Keratinocyte (primary cell): ENCODE measurements around the gene SOHLH2. TPM values are rescaled to one million over a fixed set of nuclear protein-coding genes. Genes with fewer than 3 reads are reported as not detected.

ENCODE experiments used
- DNase-seq: peaks from one replicate; pipeline ENCODE4 v3.0.0-alpha.2; 2011; ENCODE audit warnings: low read depth, missing footprints, low spot score
- FAIRE-seq: peaks from 2 replicates; lab custom pipeline; 2011; peaks lifted over from hg19 to GRCh38; lab: Jason Lieb, UNC
- H2AFZ ChIP-seq: 2 replicates; pipeline ENCODE4 v1.6.0; 2012; ENCODE audit warnings: low read length, control low read depth, inconsistent platforms; ENCODE audit not compliant: control insufficient read depth
- H3K27ac ChIP-seq: 2 replicates; pipeline ENCODE4 v1.5.1; 2011; ENCODE audit warnings: low read length; ENCODE audit not compliant: control insufficient read depth, insufficient read depth
- H3K27me3 ChIP-seq: 3 replicates; pipeline ENCODE4 v1.6.0; 2011; ENCODE audit warnings: low read length; ENCODE audit not compliant: control insufficient read depth, insufficient read depth; ENCODE audit errors: extremely low read depth
- H3K36me3 ChIP-seq, 2 experiments: 2 replicates in 1 of 2; 3 replicates in 1 of 2; pipeline ENCODE4 v1.5.1; 2011; ENCODE audit warnings: low read length in 2 of 2, mild to moderate bottlenecking in 1 of 2; ENCODE audit not compliant: control insufficient read depth in 2 of 2, insufficient read depth in 2 of 2; ENCODE audit errors: extremely low read depth in 1 of 2
- H3K4me1 ChIP-seq: 3 replicates; pipeline ENCODE4 v1.5.1; 2011; ENCODE audit warnings: low read length; ENCODE audit not compliant: control insufficient read depth, insufficient read depth; ENCODE audit errors: extremely low read depth
- H3K4me2 ChIP-seq: 3 replicates; pipeline ENCODE4 v1.6.0; 2011; ENCODE audit warnings: low read depth, low read length; ENCODE audit not compliant: control insufficient read depth, insufficient read depth; ENCODE audit errors: extremely low read depth
- H3K4me3 ChIP-seq, 3 experiments: fragments of 200-600 bp in 1 of 3; sonication (generic) in 1 of 3; 2 replicates in 2 of 3; 3 replicates in 1 of 3; pipeline ENCODE4 v1.5.1; 2011 to 2016; ENCODE audit warnings: low read length in 3 of 3, mild to moderate bottlenecking in 3 of 3, control low read depth in 2 of 3, inconsistent platforms in 1 of 3, low read depth in 1 of 3, mixed read lengths in 1 of 3, mixed run types in 1 of 3, moderate library complexity in 1 of 3; ENCODE audit not compliant: control insufficient read depth in 2 of 3, insufficient read depth in 2 of 3; ENCODE audit errors: extremely low read depth in 1 of 3
- H3K79me2 ChIP-seq: 2 replicates; pipeline ENCODE4 v1.6.0; 2012; ENCODE audit warnings: low read length; ENCODE audit not compliant: control insufficient read depth, insufficient read depth
- H3K9ac ChIP-seq: 3 replicates; pipeline ENCODE4 v1.6.0; 2011; ENCODE audit warnings: low read length; ENCODE audit not compliant: control insufficient read depth, insufficient read depth; ENCODE audit errors: extremely low read depth
- H3K9me1 ChIP-seq: 3 replicates; pipeline ENCODE4 v1.6.0; 2011; ENCODE audit warnings: low read length; ENCODE audit not compliant: control insufficient read depth, insufficient read depth; ENCODE audit errors: extremely low read depth
- H3K9me3 ChIP-seq: 2 replicates; pipeline ENCODE4 v1.5.1; 2012; ENCODE audit warnings: low read depth, low read length; ENCODE audit not compliant: control insufficient read depth
- H4K20me1 ChIP-seq: 3 replicates; pipeline ENCODE4 v1.6.0; 2011; ENCODE audit warnings: low read length; ENCODE audit not compliant: control insufficient read depth, insufficient read depth; ENCODE audit errors: extremely low read depth
- CTCF ChIP-seq, 3 experiments: IDR thresholded peaks in 1 of 3; conservative IDR thresholded peaks in 1 of 3; optimal IDR thresholded peaks in 1 of 3; 2 replicates in 2 of 3; 3 replicates in 1 of 3; pipeline versions ENCODE3 to v1.5.1; 2011; ENCODE audit warnings: low read length in 3 of 3, mild to moderate bottlenecking in 3 of 3, moderate library complexity in 2 of 3, control low read depth in 1 of 3, inconsistent platforms in 1 of 3; ENCODE audit not compliant: insufficient read depth in 2 of 3; ENCODE audit errors: extremely low read depth in 1 of 3
- EZH2 ChIP-seq: IDR thresholded peaks from one replicate; pipeline ENCODE4 v1.6.1; 2012; ENCODE audit warnings: inconsistent platforms, mild to moderate bottlenecking, low read length, moderate library complexity
- dilution Hi-C: fragments of 300-500 bp; cut with MboI; formaldehyde crosslinking; loops from one replicate; pipeline ENCODE4 v1.7.0; 2020; ENCODE audit warnings: low sequenced_read_pairs; ENCODE audit not compliant: extremely low pct_ligation_motif_present
- polyA plus RNA-seq, 5 experiments: library from polyadenylated mRNA; depleted of rRNA in 3 of 5; stranded (reverse) in 3 of 5; stranded (forward) in 1 of 5; unstranded in 1 of 5; fragments of >200 nt; gene quantifications; 1 replicate in 1 of 5; 2 replicates in 3 of 5; 3 replicates in 1 of 5; pipeline versions ENCODE4 v1.2.1 to v1.2.3, GENCODE V29; 2011 to 2012; ENCODE audit warnings: missing spikeins in 2 of 5, low read depth in 1 of 5, low replicate concordance in 1 of 5

Gene SOHLH2
- polyA plus RNA-seq, 1 donor (not counting 4 experiments of a cell fraction or from before 2014, with no cell fraction given) = not detected

- Histone ChIP-seq H3K4me2 (no peak overlapping the region), H4K20me1 (no peaks in the 10 kb centered on the region), H3K9me1 (no peaks in the 10 kb centered on the region), H3K27me3 (no peaks in the 10 kb centered on the region), H3K79me2 (no peaks in the 10 kb centered on the region), H3K9me3 (no peaks in the 10 kb centered on the region), H3K9ac (no peak overlapping the region), H2AFZ (no peak overlapping the region), H3K27ac (no peak overlapping the region), H3K4me3 (no peak overlapping the region), H3K4me1 (no peaks in the 10 kb centered on the region), H3K36me3 (no peaks in the 10 kb centered on the region)
- DNase-seq (no peak), FAIRE-seq (no peak)
- no peak for TF ChIP-seq EZH2
- no peak for TF ChIP-seq CTCF (optimal IDR thresholded peaks at IDR 0.05 in 1 of 3, IDR thresholded peaks at IDR 0.05 in 1 of 3, conservative IDR thresholded peaks at IDR 0.05 in 1 of 3; ENCODE audit: extremely low read depth in 1 of 3, insufficient read depth in 2 of 3, low read length in 3 of 3)
- dilution Hi-C loops = no loop called here
Observed at GRCh38 chr13:36258831-36259230, 44.5 kb upstream of the SOHLH2 start.

GRCh38 chr13:36251526-36251925, 37.2 kb upstream of the SOHLH2 start:
- Histone ChIP-seq H3K9ac (no peak overlapping the region), H3K4me2 (no peak overlapping the region), H3K27me3 (no peaks in the 10 kb centered on the region), H2AFZ (no peak overlapping the region), H3K36me3 (no peaks in the 10 kb centered on the region), H4K20me1 (no peaks in the 10 kb centered on the region), H3K4me3 (no peak overlapping the region), H3K79me2 (no peaks in the 10 kb centered on the region), H3K9me3 (no peaks in the 10 kb centered on the region), H3K4me1 (no peaks in the 10 kb centered on the region), H3K9me1 (no peaks in the 10 kb centered on the region), H3K27ac (no peak overlapping the region)
- dilution Hi-C loops = no loop called here
- no peak for FAIRE-seq
- TF ChIP-seq CTCF (optimal IDR thresholded peaks at IDR 0.05 in 1 of 3, IDR thresholded peaks at IDR 0.05 in 1 of 3, conservative IDR thresholded peaks at IDR 0.05 in 1 of 3; ENCODE audit: extremely low read depth in 1 of 3, insufficient read depth in 2 of 3, low read length in 3 of 3) (no peak), EZH2 (no peak)
- no peak for DNase-seq
